Measurements from ENCODE around the gene HMGCS2.
"Not testable (repeated sequence)": the region's sequence is repeated elsewhere in the genome, so short reads cannot be mapped to it uniquely, and the experiment has no call there.

GRCh38 chr1:119786473-119787050 lies 17.9 kb upstream of the HMGCS2 start:
- not testable (repeated sequence) for TF ChIP-seq CTCF (IDR thresholded peaks at IDR 0.05); POLR2A (IDR thresholded peaks at IDR 0.05; ENCODE audit: low read depth); POLR2AphosphoS5 (IDR thresholded peaks at IDR 0.05)
